Stomach (tissue), 9 donors: Measurements from ENCODE around the gene HNRNPM. TPM values are rescaled to one million over a fixed set of nuclear protein-coding genes. Genes with fewer than 3 reads are reported as not detected.

ENCODE experiments used
- DNase-seq, 2 donors: peaks; one replicate each; pipeline versions ENCODE4 v3.0.0 to v3.0.0-alpha.2; 2013 to 2019
- H3K27ac ChIP-seq, 5 donors: fragments of 200-600 bp in 4 of 5; sonication (generic) in 4 of 5; one replicate each; pipeline ENCODE4 v1.5.1; 2013 to 2019; ENCODE audit warnings: mild to moderate bottlenecking in 1 of 5, moderate library complexity in 1 of 5
- H3K27me3 ChIP-seq, 3 donors: fragments of 200-600 bp; sonication (generic); one replicate each; pipeline ENCODE4 v1.5.1; 2017 to 2019; ENCODE audit warnings: mixed run types in 1 of 3
- H3K36me3 ChIP-seq, 4 donors: fragments of 200-600 bp; sonication (generic); 1 replicate in 3 of 4; 2 replicates in 1 of 4; pipeline ENCODE4 v1.5.1; 2016 to 2019
- H3K4me1 ChIP-seq, 4 donors: fragments of 200-600 bp; sonication (generic); one replicate each; pipeline ENCODE4 v1.5.1; 2016 to 2019
- H3K4me3 ChIP-seq, 4 donors: fragments of 200-600 bp; sonication (generic) in 3 of 4; one replicate each; pipeline ENCODE4 v1.5.1; 2016 to 2019; ENCODE audit warnings: mild to moderate bottlenecking in 1 of 4
- H3K9me3 ChIP-seq, 4 donors: fragments of 200-600 bp; sonication (generic); one replicate each; pipeline ENCODE4 v1.5.1; 2016 to 2019
- CTCF ChIP-seq, 7 experiments: fragments of 450-650 bp in 4 of 7; fragments of 200-600 bp in 3 of 7; sonication (generic) in 3 of 7; IDR thresholded peaks; one replicate each; pipeline ENCODE4 v1.5.1; 2016 to 2019; ENCODE audit warnings: antibody characterized with exemption in 7 of 7, control low read depth in 2 of 7, mild to moderate bottlenecking in 1 of 7
- EP300 ChIP-seq: sonication (generic); formaldehyde crosslinking; IDR thresholded peaks from one replicate; pipeline ENCODE4 v1.6.1; 2017; ENCODE audit warnings: antibody characterized with exemption
- POLR2A ChIP-seq, 4 donors: fragments of 450-650 bp; IDR thresholded peaks; one replicate each; pipeline ENCODE4 v1.6.1; 2016; ENCODE audit warnings: antibody characterized with exemption in 4 of 4, control low read depth in 2 of 4, mild to moderate bottlenecking in 1 of 4, moderate library complexity in 1 of 4
- POLR2AphosphoS5 ChIP-seq, 3 donors: sonication (generic); formaldehyde crosslinking; IDR thresholded peaks; one replicate each; pipeline ENCODE4 v1.6.1; 2016; ENCODE audit warnings: antibody characterized with exemption in 3 of 3
- WGBS, 5 donors: extraction: QIAGEN DNeasy Blood & Tissue Kit in 3 of 5; methylation state at CpG; one replicate each; pipeline versions ENCODE4 v1.1.5 to v1.1.7; 2013 to 2018; 5-methylcytosine and 5-hydroxymethylcytosine counted together
- intact Hi-C: fragments of 100-400 bp; cut with DNase I; formaldehyde crosslinking; loops from one replicate; pipeline ENCODE4 v1.15.1; 2023; ENCODE audit warnings: low total_unique reads
- polyA plus RNA-seq, 3 donors: library from polyadenylated mRNA; stranded (reverse); fragments of 200-250 nt; gene quantifications; one replicate each; pipeline ENCODE4 v1.2.3, GENCODE V29; 2013
- total RNA-seq, 5 donors: library from RNA; depleted of rRNA; stranded (reverse); fragments of >200 nt; gene quantifications; one replicate each; pipeline versions ENCODE4 v1.1.0 to v1.2.3, GENCODE V29; 2014 to 2016
- donor health status: healthy with polysubstance abuse.
- donor health status: Bipolar disorder and iron deficiency.
- donor health status: healthy.

The HNRNPM gene
- total and polyA plus RNA-seq, 8 donors, result 54.3 to 664 (median 98.3) TPM

- peaks cover 4 to 14% (median 14%) of the 10 kb centered on the region in 4 donors for H3K36me3 ChIP-seq
- H3K9me3 ChIP-seq, result no peaks in the 10 kb centered on the region
- H3K4me3 ChIP-seq, result no peak overlapping the region
- TF ChIP-seq POLR2A (IDR thresholded peaks at IDR 0.05) (no peak), CTCF (IDR thresholded peaks at IDR 0.05) (no peak), POLR2AphosphoS5 (IDR thresholded peaks at IDR 0.05) (no peak), EP300 (no peak)
- no peaks in the 10 kb centered on the region for H3K27me3 ChIP-seq
- no peak for DNase-seq
- H3K4me1 ChIP-seq, result peaks cover 18 to 57% (median 28%) of the 10 kb centered on the region in 4 donors
- H3K27ac ChIP-seq, result peak overlapping the region in 2 of 5 donors; percentile 1 to 31
- 76 to 80% (median 80%) methylated on average over 11 of the region's 11 CpGs for WGBS, 5 donors
- intact Hi-C loops, result no loop called here
Measured at GRCh38 chr19:8515317-8515716, 70.5 kb downstream of the HNRNPM start.

GRCh38 chr19:8517551-8518442 lies 73.0 kb downstream of the HNRNPM start:
- intact Hi-C loops, result no loop called here
- Histone ChIP-seq H3K4me3 (no peak overlapping the region), H3K4me1 (peaks cover 7 to 41% (median 16%) of the 10 kb centered on the region in 4 donors), H3K36me3 (peaks cover 0 to 15% (median 3%) of the 10 kb centered on the region in 4 donors), H3K27ac (peak overlapping the region in 3 of 5 donors; percentile 34 to 69 (median 51)), H3K27me3 (no peaks in the 10 kb centered on the region), H3K9me3 (no peaks in the 10 kb centered on the region)
- WGBS, 5 donors, result 44 to 51% (median 46%) methylated on average over 9 to 10 of the region's 10 CpGs
- peak in 1 of 2 donors; percentile 54 for DNase-seq
- TF ChIP-seq EP300 (no peak), POLR2A (IDR thresholded peaks at IDR 0.05) (no peak), POLR2AphosphoS5 (IDR thresholded peaks at IDR 0.05) (no peak), CTCF (IDR thresholded peaks at IDR 0.05) (no peak)

GRCh38 chr19:8518536-8518935 lies 73.8 kb downstream of the HNRNPM start:
- Histone ChIP-seq H3K27me3 (no peaks in the 10 kb centered on the region), H3K9me3 (no peaks in the 10 kb centered on the region), H3K36me3 (peaks cover 0 to 18% (median 4%) of the 10 kb centered on the region in 4 donors), H3K4me1 (peaks cover 0 to 34% (median 9%) of the 10 kb centered on the region in 4 donors), H3K27ac (peak overlapping the region in 2 of 5 donors; percentile 51 to 69), H3K4me3 (no peak overlapping the region)
- WGBS, 5 donors, result 79 to 87% (median 83%) methylated on average over 11 of the region's 11 CpGs
- intact Hi-C loops, result no loop called here
- DNase-seq, result no peak
- TF ChIP-seq CTCF (IDR thresholded peaks at IDR 0.05) (no peak), EP300 (no peak), POLR2A (IDR thresholded peaks at IDR 0.05) (no peak), POLR2AphosphoS5 (IDR thresholded peaks at IDR 0.05) (no peak)

- Histone ChIP-seq H3K36me3 (peaks cover 0 to 20% (median 4%) of the 10 kb centered on the region in 4 donors), H3K27me3 (no peaks in the 10 kb centered on the region), H3K4me3 (no peak overlapping the region), H3K9me3 (no peaks in the 10 kb centered on the region), H3K27ac (no peak overlapping the region), H3K4me1 (peaks cover 0 to 32% (median 8%) of the 10 kb centered on the region in 4 donors)
- no peak for TF ChIP-seq CTCF (IDR thresholded peaks at IDR 0.05)
- TF ChIP-seq POLR2A (IDR thresholded peaks at IDR 0.05), result no peak
- no peak for TF ChIP-seq EP300
- no peak for TF ChIP-seq POLR2AphosphoS5 (IDR thresholded peaks at IDR 0.05)
- 90 to 99% (median 94%) methylated on average over 6 of the region's 6 CpGs for WGBS, 5 donors
- DNase-seq, result no peak
- intact Hi-C loops, result no loop called here
Measured at GRCh38 chr19:8519388-8519787, 74.6 kb downstream of the HNRNPM start.
